NCI-H2227 (cell line): Measurements from ENCODE around the gene RABGAP1L.
A peak's percentile ranks its signal among the peaks of the same experiment; 100 is the strongest.
"Not testable (repeated sequence)": the region's sequence is repeated elsewhere in the genome, so short reads cannot be mapped to it uniquely, and the experiment has no call there.

Experiments used
- DNase-seq: peaks from one replicate; lab custom pipeline; 2025; ENCODE audit not compliant: unreplicated experiment; lab: John Stamatoyannopoulos, UW

The RABGAP1L gene

DNA sequence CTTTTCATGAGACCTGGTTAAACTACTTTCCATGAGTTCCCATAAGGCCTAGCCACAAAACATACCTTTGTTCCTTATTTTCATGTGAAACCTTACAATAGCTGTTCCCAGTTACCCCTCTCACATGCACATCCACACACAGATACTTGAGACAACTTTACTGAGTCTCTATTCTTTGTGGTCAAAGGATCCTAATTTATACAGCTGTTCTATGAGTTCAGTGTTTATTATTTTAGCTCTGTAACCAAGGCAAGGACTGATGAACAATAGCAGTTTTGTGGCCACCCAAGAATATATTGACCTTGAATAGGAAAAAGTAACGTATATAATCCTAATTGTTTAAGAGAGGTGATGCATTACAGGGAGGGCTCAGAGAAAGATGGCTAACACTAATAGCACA is 679.9 kb downstream of the RABGAP1L start:
- no peak for DNase-seq

DNA sequence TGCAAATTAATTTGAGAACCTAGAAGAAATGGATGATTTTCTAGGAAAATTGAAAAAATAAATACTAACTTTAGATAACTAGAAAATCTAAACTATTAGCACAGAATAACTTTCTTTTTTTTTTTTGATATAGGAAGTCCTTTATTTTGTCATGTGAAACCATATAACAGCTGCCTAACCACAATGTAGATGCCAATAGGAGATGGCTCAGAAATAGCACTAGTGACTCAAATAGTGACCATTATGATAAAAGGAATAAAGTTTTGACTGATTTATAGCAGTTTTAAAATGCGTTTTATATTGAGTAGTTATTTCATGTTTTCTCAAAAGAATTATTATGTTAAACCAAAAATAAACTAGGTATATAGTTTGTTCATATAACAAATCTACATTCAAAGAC is 682.4 kb downstream of the RABGAP1L start:
- no peak for DNase-seq

- peak; percentile 10 for DNase-seq
These were observed 689.6 kb downstream of the RABGAP1L start for GRCh38 chr1:174848593-174849560.

GRCh38 chr1:174850726-174851125 is 691.4 kb downstream of the RABGAP1L start:
- DNase-seq, result no peak

DNA sequence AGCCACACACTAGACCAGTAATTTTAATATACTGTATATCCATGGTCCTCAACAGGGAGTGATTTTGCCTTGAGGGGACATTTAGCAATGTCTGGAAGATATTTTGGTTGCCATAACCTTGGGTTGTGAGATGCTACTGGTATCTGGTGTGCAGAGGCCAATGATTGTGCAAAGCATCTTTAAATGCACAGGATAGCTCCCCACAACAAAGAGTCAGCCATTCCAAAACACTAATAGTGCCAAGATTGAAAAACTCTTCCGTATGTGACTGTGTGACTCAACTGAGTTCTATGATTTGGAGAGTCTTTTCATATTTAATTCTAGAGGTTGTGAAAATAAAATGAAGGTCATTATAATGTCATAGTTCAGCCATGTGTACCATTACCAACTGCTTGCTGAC is 699.0 kb downstream of the RABGAP1L start:
- no peak for DNase-seq

- DNase-seq, result no peak
These were observed 711.0 kb downstream of the RABGAP1L start for GRCh38 chr1:174870319-174870718.

GRCh38 chr1:174871886-174872285 is 712.6 kb downstream of the RABGAP1L start:
- no peak for DNase-seq

- DNase-seq, result no peak
These were observed 713.3 kb downstream of the RABGAP1L start for GRCh38 chr1:174872615-174873058.

DNA sequence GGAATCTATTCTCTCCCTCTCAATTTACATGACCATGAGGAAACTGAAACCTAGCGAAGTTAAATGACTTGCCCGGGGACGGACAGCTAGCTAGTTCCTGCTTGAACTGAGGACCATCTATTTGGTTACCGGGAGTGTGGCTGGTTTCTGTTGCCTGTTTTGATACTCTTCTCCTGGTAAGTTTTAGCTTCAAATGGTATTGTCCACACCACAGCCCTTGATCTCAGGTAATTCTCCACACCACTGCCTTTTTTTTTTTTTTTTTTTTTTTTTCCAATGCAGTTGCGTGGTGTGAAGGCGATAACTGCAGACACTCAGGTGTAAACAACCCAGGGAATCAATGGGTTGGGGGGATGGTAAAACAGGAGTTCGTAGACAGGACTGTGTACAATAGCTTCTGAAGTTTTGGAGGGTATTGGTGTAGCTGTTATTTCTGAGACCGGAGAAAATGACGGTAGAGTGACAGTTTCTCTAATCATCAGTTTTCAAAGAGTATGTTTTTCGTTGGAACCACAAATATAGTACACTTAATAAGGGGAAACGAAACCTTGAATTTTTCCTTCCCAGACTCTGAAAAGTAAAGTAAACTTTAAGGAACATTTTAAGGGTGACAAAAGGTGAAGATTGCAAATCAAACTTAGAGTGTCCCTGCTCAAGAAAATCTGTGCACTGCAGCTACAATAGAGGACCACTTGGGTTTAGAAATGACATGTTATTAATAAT is 715.2 kb downstream of the RABGAP1L start:
- no peak for DNase-seq

DNA sequence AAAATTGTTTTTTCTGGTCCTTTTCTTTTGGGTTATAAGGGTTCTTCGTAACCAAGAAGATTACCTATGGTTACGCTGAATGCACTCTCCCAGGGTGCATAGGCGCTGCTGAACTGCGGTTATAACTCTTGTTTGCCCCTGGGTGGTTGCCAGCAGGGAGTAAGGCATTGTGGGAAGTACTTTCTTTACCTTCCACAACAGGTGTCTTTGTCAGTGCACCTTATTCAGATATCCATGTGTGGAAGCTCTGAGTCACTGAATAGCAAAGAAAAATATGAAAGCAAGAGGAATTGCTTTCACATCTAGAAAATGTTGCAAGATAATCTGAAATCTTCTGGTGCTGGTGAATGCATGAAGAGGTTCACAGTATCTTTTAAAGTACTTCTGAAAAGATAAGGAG is 716.0 kb downstream of the RABGAP1L start:
- no peak for DNase-seq

DNA sequence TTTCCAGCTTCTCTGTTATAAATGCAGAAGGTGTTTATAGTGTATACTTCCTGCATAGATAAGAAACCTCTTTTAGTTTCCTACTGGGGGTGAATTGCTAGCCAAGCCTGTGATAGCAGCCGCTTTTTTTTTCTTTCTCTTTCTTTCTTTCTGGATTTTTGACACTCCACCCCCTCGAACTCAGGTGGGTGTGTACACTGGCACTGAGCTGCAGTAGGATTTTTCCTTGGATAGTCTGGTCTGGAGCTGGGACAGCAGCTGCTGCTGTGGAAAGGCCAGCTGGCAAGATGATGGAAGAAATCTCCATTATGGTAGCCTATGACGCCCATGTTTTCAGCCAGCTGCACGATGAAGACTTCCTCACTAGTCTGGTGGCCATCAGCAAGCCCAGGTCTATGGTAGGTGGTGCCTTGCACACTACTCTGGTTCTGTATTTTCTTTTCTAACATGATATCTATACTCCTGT is 717.9 kb downstream of the RABGAP1L start:
- DNase-seq, result no peak

GRCh38 chr1:174880171-174880570 is 720.9 kb downstream of the RABGAP1L start:
- DNase-seq, result no peak

DNA sequence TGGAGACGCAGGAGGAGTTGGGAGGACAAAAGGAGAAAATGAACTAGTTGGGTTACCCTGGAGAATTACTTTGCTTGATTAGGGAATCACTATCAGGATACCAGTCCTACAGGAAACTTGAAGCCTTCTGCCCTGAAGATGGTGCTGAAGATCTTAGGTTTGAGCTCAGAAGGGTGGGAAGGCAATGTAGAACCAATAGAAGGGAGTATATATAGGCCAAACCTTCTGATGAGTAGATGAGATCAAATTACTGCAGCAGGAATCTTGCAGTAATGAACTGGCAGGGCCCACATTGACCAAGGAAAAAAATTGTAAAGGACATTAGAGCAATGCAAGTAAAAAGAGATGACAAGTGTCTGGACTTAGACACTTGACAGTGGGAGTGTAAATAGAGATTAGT is 724.1 kb downstream of the RABGAP1L start:
- no peak for DNase-seq

DNA sequence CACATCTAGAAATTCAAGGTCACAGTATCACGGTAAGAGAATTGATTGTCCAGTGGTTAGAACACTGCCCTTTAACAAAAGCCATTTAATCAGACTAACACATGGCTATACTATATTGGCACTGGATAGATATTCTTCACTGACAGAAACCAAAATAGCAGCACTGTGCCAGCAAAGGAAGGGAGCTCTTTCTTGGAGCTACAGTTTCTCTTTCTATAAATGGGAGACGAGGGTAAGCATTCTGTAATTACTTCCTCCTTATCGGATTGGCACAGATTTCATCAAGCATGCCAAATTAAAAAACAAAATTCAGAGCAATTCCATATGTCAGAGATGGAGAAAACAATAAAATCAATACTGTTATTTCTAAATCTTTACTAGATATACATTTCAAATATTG is 724.7 kb downstream of the RABGAP1L start:
- DNase-seq, result no peak

GRCh38 chr1:174884566-174884965 is 725.2 kb downstream of the RABGAP1L start:
- DNase-seq, result no peak

DNA sequence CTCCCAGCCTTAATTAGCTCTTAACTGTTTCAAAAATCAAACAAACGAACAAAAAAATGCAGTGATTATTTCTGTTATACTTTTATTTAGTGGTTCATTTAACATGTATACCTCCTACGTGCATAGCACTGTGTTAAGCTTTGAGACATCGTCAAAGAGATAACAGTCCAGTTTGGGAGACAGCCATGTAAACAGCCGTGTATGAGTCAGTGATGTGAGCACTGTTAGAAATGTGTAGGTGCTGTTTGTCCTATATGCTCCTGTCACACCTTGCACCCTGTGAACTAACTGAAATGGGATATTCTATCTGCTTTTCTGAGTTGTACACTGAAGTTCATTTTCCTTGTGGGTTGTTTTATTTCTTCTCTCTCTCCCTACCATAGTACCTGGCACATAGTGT is 730.7 kb downstream of the RABGAP1L start:
- no peak for DNase-seq

DNA sequence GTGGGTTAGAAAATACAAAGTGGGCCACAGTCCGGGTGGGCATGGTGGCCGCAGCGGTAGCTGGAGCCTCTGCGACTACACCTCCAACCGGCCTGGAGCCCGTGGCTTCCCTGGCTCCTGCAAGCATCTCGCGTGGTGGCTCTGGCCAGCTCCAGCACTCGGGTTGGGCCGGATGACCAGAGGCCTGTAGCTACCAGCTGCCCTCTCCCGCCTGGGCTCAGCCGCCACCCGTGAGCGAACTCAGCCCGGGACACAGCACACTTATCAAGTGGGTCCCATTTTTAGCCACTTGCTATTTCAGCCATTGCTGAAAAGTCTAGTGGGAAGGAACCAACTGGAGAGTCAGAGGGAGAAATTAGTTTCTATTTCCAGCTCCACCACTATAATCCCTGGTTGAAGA is 732.7 kb downstream of the RABGAP1L start:
- DNase-seq, result no peak

- no peak for DNase-seq
These were observed 734.9 kb downstream of the RABGAP1L start for GRCh38 chr1:174894117-174894762.

- not testable (repeated sequence) for DNase-seq
These were observed 736.3 kb downstream of the RABGAP1L start for GRCh38 chr1:174895610-174896009.

DNA sequence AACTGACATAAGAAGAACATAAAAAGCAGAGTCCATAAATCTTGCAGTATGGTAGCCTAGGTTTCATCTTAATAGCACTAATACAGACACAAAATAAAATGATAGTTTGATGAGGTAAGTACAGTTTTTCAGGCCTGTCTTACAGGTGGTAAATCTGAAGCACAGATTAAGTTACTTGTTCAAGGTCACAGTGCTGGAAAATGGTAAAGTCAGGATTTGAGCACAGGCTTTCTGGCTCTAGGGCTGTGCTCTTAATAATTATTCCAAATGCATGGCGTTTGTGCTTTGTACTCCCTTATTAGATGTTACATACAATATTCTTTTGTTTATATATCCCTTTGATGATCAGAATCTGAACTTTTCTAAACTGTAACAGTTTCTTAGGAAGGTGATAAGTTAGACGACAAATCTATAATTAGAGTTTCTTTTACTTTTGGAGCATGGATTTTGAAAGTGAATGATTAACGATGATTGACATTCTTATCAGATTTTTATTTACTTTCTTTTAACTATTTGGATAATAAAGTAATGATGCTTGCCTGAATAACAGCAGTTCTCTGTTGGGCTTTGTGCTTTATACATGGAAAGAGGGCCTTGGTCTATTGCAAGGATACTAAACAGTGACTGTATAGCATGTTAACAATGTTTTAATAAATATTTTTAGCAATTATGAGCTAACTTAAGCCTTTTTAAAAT is 738.9 kb downstream of the RABGAP1L start:
- no peak for DNase-seq

- DNase-seq, result no peak
These were observed 741.0 kb downstream of the RABGAP1L start for GRCh38 chr1:174900317-174900716.
